Activated CD4-positive, alpha-beta T cell treated with anti-CD3 and anti-CD28 coated beads, Interleukin-2, amount 50 U/mL, for 48 hours (primary cell): ENCODE data around the gene MAP2K4.

Experiments
- DNase-seq, 2 experiments: peaks; one replicate each; pipeline ENCODE4 v3.0.0-alpha.2; 2020

MAP2K4 gene

GRCh38 chr17:12041312-12041711 lies 20.6 kb downstream of the MAP2K4 start:
- DNase-seq = no peak

DNA sequence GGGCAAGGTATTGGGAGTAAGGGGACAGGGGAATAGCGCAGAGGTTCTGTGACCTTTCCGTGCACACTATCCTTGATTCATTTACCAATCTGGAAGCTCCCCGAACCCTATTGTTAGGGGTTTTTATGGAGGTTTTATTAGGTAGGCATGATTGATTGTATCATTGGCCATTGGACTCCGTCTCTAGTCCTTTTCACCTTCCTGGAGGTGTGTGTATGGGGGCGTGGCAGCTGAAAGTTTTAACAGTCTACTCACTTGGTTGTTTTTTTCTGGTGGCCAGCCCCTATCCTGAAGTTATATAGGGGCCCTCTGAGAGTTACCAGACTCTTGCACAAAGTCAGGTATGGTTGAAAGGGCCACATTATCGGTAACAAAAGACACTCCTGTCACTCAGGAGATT lies 23.0 kb downstream of the MAP2K4 start:
- DNase-seq = no peak

- no peak for DNase-seq
Measured at GRCh38 chr17:12046786-12047185, 26.1 kb downstream of the MAP2K4 start.

DNA sequence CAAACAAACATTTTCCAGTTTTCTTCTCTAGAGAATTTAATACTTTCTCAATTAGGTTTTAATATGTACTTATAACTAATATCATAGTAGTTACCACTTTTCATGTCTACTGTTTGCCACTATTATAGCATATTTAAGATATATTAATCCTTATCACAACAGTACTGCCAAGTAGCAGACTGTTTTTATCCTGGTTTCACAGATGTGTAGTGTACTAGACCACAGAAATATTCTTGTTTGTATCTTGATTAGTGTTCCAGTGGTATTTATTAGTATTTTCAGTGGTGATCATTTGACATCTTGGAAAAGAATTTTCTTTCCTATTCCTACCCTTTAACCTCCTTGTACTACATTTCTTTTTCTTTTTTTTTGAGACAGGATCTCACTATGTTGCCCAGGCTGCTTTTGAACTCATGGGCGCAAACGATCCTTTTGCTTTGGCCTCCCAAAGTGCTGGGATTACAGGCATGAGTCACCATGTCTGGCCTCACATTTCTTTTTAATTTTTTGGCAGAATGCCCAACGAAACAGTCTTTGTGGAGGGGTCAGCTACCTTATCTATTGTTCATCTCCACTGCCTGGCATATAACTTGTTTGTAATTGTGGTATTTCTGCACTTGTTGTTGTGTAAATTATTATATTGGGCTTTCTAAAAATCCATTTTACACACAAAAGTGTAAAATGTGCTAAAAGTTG lies 27.2 kb downstream of the MAP2K4 start:
- DNase-seq = no peak

DNA sequence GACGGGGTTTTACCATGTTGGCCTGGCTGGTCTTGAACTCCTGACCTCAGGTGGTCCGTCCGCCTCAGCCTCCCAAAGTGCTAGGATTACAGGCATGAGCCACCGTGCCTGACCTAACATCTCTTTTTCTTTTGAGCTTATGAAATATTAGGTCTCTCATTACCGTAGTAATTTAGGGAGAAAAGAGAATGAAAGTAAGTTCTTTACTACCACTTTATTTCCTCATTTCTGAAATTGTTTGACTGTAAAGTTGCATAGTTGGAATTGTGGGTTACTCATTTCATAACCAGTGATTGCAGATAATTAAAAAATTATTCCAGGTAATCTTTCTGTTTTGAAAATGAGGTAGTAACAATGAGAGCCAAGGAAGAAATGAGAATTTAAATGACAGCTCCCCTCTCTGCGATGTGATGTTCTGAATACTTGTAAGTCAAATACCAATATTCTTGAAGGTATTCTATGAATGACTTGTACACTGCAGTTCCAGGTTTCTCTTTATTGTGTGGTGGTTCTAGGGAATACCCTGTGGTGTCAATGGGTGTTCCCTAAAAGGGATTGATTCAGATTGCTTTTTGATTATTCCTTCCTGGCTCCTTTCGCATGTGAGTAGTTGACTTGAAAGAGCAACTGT lies 28.3 kb downstream of the MAP2K4 start:
- DNase-seq = no peak

DNA sequence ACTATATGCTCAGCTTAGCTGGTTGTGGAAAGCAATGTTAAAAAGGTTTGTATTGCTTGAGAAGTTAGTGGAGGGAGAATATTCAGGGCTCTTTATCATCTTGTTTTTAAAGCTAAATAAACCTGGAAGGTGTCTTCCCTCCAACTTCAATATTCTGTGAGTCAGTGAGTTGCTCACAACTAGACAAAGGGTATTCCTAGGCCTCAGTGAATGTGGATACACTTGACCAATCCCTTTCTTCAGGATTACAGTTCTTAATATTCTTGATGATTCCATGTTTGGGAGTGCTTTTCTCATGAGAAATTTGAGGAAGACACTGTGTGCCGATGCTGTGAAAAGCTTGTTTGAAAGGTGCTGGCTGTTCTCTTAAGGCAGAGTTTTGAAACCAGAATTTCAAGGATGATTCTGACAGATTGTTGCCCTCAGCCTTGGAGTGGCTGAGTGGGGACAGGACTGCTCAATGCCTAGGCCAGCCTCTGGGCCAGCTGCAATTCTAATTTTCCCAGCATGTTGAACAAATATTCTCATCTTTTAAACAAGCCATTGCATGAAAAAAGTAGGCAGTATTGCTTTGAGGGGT lies 30.1 kb downstream of the MAP2K4 start:
- no peak for DNase-seq

GRCh38 chr17:12053552-12053951 lies 32.9 kb downstream of the MAP2K4 start:
- no peak for DNase-seq

GRCh38 chr17:12055889-12056288 lies 35.2 kb downstream of the MAP2K4 start:
- DNase-seq = no peak

DNA sequence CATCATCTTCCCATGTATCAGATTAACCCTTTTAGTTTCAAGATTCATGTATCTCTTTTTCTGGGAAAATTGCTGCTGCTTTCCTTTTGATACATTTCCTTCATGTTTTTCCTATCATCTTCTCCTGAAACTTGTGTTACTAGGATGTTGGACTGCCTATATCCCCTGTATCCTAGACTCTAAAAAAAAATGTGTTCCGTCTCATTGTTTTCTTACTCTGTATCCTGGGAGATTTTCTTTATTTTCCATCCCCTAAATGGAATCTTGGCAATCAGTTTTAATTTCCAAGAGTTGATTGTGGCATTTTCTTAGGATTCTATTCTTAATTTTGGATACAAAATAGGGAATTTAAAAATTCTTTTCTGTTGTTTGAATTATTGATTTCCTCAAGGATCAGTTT lies 36.8 kb downstream of the MAP2K4 start:
- DNase-seq = no peak

- DNase-seq = no peak
Measured at GRCh38 chr17:12058535-12058934, 37.9 kb downstream of the MAP2K4 start.

- DNase-seq = no peak
Measured at GRCh38 chr17:12062249-12062648, 41.6 kb downstream of the MAP2K4 start.

DNA sequence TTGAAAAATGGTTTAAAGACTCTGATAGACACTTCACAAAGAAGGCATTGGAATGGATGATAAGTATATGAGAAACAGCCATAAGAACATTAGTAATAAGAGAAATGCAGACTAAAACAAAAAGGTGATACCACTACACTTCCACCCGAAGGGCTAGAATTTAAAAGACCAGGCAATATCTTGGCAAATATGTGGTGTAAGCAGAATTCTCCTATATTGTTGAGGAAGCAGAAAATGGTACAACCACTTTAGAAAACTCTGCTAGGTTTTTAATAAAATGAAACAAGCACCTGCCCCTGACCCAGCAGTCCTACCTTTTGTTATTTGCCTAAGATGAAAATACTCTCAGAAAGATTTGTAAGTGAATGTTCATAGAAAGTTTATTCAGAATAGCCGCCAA lies 43.7 kb downstream of the MAP2K4 start:
- no peak for DNase-seq

- no peak for DNase-seq
Measured at GRCh38 chr17:12067485-12067884, 46.8 kb downstream of the MAP2K4 start.

- no peak for DNase-seq
Measured at GRCh38 chr17:12068946-12069345, 48.3 kb downstream of the MAP2K4 start.

DNA sequence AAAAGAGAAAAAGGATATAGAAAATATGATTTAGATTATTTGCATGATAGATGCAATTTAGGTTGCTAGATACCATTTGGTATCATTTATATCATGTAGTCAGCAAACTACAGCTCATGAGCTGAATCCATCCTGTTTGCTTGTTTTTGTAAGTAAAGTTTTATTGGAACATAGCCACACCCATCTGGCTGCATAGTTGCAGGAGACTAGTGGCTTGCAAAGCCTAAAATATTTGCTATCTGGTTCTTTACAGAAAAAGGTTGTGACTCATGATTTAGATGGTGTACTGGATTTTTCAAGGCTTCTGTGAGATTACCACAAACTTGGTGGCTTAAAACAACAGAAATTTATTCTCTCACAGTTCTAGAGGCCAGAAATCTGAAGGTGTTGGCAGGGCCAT lies 49.9 kb downstream of the MAP2K4 start:
- DNase-seq = no peak

DNA sequence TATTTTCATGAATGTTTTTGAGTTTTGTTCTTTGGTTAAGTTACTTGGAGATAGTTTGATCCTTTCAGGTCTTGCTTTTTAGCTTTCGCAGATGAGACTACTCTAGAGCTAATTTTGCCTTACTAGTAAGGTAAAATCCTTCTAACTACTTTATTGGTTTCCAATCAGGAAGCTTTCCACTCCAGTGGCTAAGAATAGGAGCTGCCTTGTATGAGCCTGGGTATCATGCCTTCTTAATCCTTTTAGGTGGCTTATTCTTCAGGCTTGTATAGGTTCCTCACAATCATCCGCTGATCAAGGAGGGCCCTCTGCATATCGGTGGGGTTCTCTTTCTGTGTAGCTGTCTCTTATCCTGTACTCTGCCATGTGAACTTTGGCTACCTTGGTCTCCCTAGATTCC lies 53.7 kb downstream of the MAP2K4 start:
- no peak for DNase-seq

DNA sequence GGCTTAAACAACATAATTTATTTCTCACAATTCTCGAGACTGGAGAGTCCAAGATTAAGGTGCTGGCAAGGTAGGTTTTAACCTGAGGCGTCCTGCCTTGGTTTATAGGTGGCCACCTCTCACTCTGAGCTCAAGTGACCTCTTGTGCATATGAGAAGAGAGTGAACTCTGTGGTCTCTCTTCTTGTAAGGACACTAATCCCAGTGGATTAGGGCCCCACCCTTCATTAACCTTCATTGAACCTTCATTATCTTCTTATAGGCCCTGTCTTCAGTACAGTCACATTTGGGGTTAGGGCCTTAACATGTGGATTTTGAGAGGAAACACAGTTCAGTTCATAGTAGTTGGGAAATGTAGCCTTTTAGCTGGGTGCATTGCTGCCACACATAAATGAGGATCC lies 57.1 kb downstream of the MAP2K4 start:
- no peak for DNase-seq

- DNase-seq = no peak
Measured at GRCh38 chr17:12078791-12079190, 58.1 kb downstream of the MAP2K4 start.

DNA sequence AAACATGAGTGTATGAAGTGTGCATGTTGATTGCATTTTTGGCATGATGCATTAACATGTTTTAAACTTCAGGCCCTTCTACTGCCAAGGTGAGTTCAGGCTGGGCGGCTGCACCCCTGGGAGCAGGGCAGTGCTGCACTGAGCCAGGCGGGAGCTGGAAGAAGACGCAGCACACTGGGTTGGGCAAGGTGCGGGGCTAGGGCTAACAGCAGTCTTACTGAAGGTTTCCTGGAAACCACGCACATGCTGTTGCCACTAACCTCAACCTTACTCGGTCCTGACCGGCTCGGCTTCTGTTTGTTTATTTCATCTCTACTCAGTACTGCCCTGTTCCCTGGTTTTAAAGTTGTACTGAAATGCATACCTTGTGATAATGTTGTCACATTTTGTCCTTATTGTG lies 61.0 kb downstream of the MAP2K4 start:
- no peak for DNase-seq

DNA sequence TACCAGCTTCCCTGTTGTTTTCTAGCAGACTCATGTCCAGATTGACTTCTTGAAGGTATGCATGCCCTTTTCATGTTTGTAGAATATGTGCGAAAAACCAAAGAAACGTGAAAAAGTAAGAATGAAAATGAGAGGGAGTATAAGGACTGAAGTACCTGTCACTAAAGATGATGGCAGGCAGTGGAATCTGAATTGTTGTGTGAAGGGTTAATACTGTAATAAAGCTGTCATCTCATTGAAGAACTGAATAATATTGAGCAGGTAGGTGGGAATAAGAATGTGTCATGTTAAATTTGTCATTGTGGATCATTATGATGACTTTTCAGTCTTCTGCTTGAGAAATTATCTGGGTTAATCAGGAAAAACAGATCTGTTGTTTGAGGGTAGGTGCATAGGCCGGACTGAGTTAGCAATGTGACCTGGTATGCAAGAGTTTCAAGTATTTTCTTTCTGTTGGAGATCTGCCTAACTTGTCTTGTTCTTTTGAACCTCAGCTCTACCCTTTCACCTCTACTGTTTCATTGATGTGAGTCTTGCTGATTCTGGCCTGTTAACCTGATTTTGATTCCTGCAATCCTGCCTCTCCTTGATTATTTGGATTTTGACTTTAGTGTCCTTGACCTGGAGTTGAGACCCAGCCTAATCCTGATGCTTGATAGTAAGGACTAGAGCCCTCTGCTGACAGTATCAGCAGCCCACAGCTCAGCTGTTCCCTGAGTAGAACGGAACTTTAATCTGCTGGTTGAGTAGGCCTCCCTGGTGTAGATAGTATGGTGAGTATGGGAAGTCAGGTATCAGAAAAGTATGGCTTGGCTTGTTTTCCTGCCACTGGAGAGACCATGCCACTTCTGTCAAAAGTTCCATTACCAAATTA lies 64.6 kb downstream of the MAP2K4 start:
- no peak for DNase-seq

DNA sequence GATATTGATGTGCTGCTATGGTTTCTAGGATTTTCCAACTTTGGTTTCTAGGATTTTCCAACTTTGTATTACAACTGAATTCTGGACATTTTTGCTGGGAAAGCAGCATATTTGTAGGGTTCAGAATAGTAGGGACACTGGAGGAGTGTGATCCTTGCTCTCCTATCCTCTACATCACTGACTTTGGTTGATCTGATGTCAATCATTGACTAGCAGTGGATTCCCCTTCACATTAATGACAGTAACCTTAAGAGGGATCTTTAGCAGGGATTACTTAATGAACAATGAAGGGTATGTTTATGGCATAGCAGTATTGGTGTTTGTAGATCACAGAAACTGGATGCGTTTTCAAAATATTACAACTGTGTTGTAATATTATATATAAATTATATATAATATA lies 67.4 kb downstream of the MAP2K4 start:
- no peak for DNase-seq

- DNase-seq = no peak
Measured at GRCh38 chr17:12089809-12090384, 69.2 kb downstream of the MAP2K4 start.

DNA sequence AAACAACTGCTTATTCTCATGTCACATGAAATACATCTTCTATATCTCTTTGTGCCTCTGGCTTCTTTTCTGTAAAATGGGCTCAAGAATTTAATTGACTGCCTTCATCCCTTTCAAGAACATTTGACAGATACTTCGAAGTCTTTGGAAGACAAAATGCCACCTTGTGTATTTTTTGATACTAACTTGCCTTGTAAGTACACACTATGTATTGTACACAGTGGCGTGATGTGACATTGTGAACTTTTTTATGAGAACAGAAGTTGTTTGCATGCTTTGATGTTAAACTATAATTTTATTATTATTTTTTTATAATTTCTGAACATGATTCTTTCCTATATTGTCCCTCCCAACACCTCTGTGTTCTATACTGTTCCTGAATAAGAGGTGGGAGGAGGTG lies 73.7 kb downstream of the MAP2K4 start:
- DNase-seq = no peak
